Neural cell (in vitro differentiated cells): ENCODE results near the gene SLC32A1. TPM values are rescaled to one million over a fixed set of nuclear protein-coding genes. Genes with fewer than 3 reads are reported as not detected.

Experiments
- H2AFZ ChIP-seq: fragments of 200-600, 300-800 bp; sonication (generic), shearing (Covaris generic); 2 replicates; pipeline ENCODE4 v1.6.0; 2014; ENCODE audit warnings: low read depth, mild to moderate bottlenecking, antibody characterized with exemption, low read length, moderate library complexity
- H3F3A ChIP-seq: fragments of 200-600 bp; shearing (Covaris generic); 2 replicates; pipeline ENCODE4 v1.6.1; 2016; ENCODE audit warnings: mild to moderate bottlenecking, moderate library complexity, mixed read lengths, antibody characterized with exemption, low read length; ENCODE audit not compliant: insufficient read depth, poor library complexity, severe bottlenecking
- H3K27ac ChIP-seq: fragments of 200-600, 300-800 bp; sonication (generic), shearing (Covaris generic); 2 replicates; pipeline ENCODE4 v1.5.1; 2014; ENCODE audit warnings: mild to moderate bottlenecking, low read length, moderate library complexity
- H3K27me3 ChIP-seq: fragments of 300-800, 200-600 bp; sonication (generic), shearing (Covaris generic); 2 replicates; pipeline ENCODE4 v1.6.0; 2014; ENCODE audit warnings: mild to moderate bottlenecking, low read depth, low read length, moderate library complexity; ENCODE audit not compliant: insufficient read depth
- H3K36me3 ChIP-seq: fragments of 300-800, 200-600 bp; sonication (generic), shearing (Covaris generic); 2 replicates; pipeline ENCODE4 v1.5.1; 2014; ENCODE audit warnings: mild to moderate bottlenecking, antibody characterized with exemption, low read length, moderate library complexity; ENCODE audit not compliant: insufficient read depth
- H3K4me2 ChIP-seq: fragments of 300-800, 200-600 bp; sonication (generic), shearing (Covaris generic); 2 replicates; pipeline ENCODE4 v1.6.0; 2014; ENCODE audit warnings: mild to moderate bottlenecking, low read length
- H3K4me3 ChIP-seq: fragments of 300-800, 200-600 bp; sonication (generic), shearing (Covaris generic); 2 replicates; pipeline ENCODE4 v1.5.1; 2014; ENCODE audit warnings: mild to moderate bottlenecking, low read length, moderate library complexity
- H3K79me2 ChIP-seq: fragments of 200-600 bp; shearing (Covaris generic); replicated peaks from 2 replicates; pipeline ENCODE4 v1.6.0; 2014; ENCODE audit warnings: mild to moderate bottlenecking, low read length, moderate library complexity; ENCODE audit not compliant: insufficient read depth
- H3K9ac ChIP-seq: fragments of 300-800, 200-600 bp; sonication (generic), shearing (Covaris generic); 2 replicates; pipeline ENCODE4 v1.6.1; 2016; ENCODE audit warnings: mild to moderate bottlenecking, low read length, mixed read lengths
- H3K9me2 ChIP-seq: fragments of 200-600 bp; shearing (Covaris generic); 2 replicates; pipeline ENCODE4 v1.6.1; 2016; ENCODE audit warnings: mild to moderate bottlenecking, low read length, mixed read lengths; ENCODE audit not compliant: insufficient read depth
- H3K9me3 ChIP-seq: fragments of 200-600, 300-800 bp; sonication (generic), shearing (Covaris generic); 2 replicates; pipeline ENCODE4 v1.6.1; 2016; ENCODE audit warnings: mild to moderate bottlenecking, mixed run types, low read length, moderate library complexity, mixed read lengths
- H4K20me1 ChIP-seq: fragments of 200-600 bp; shearing (Covaris generic); 2 replicates; pipeline ENCODE4 v1.6.1; 2016; ENCODE audit warnings: mild to moderate bottlenecking, mixed run types; ENCODE audit not compliant: insufficient read depth
- CTCF ChIP-seq: fragments of 450-650 bp; IDR thresholded peaks from 2 replicates; pipeline ENCODE4 v1.5.1; 2014; ENCODE audit warnings: antibody characterized with exemption, mild to moderate bottlenecking, moderate library complexity; ENCODE audit not compliant: poor library complexity, severe bottlenecking
- EP300 ChIP-seq: fragments of 450-650 bp; conservative IDR thresholded peaks from 2 replicates; pipeline ENCODE4 v1.6.1; 2014; ENCODE audit warnings: antibody characterized with exemption, mild to moderate bottlenecking, moderate library complexity; ENCODE audit not compliant: poor library complexity, severe bottlenecking
- EZH2 ChIP-seq: fragments of 200-600, 300-800 bp; shearing (Covaris generic), sonication (generic); IDR thresholded peaks from 2 replicates; pipeline ENCODE4 v1.6.1; 2014; ENCODE audit warnings: antibody characterized with exemption, low read length, borderline replicate concordance, mild to moderate bottlenecking; ENCODE audit not compliant: insufficient read depth, poor library complexity, severe bottlenecking
- MXI1 ChIP-seq: fragments of 450-650 bp; conservative IDR thresholded peaks from 2 replicates; pipeline ENCODE4 v1.6.1; 2014; ENCODE audit warnings: antibody characterized with exemption, mild to moderate bottlenecking; ENCODE audit not compliant: poor library complexity, severe bottlenecking
- POLR2AphosphoS5 ChIP-seq: IDR thresholded peaks from 2 replicates; pipeline ENCODE4 v1.6.1; 2012
- RAD21 ChIP-seq: fragments of 450-650 bp; conservative IDR thresholded peaks from 2 replicates; pipeline ENCODE4 v1.6.1; 2014; ENCODE audit warnings: antibody characterized with exemption, mild to moderate bottlenecking, moderate library complexity
- REST ChIP-seq: IDR thresholded peaks from 2 replicates; pipeline ENCODE4 v1.6.1; 2012; ENCODE audit warnings: borderline replicate concordance
- SMC3 ChIP-seq: fragments of 450-650 bp; conservative IDR thresholded peaks from 2 replicates; pipeline ENCODE4 v1.6.1; 2014; ENCODE audit warnings: antibody characterized with exemption, mild to moderate bottlenecking, moderate library complexity; ENCODE audit not compliant: poor library complexity
- TAF1 ChIP-seq: IDR thresholded peaks from 2 replicates; pipeline ENCODE4 v1.6.1; 2012; ENCODE audit warnings: low read depth
- polyA plus RNA-seq: library from polyadenylated mRNA; depleted of rRNA; stranded (reverse); fragments of >200 nt; gene quantifications from 2 replicates; pipeline ENCODE4 v1.2.3, GENCODE V29; 2014

The SLC32A1 gene
- polyA plus RNA-seq, 1 donor from 2014 or later, result 36.2 TPM

- H3K79me2 ChIP-seq, result no peaks in the 10 kb centered on the region
- H3K36me3 ChIP-seq, result no peaks in the 10 kb centered on the region
- no peak overlapping the region for H3K4me2 ChIP-seq
- no peaks in the 10 kb centered on the region for H4K20me1 ChIP-seq
- H2AFZ ChIP-seq, result no peak overlapping the region
- no peaks in the 10 kb centered on the region for H3K9me2 ChIP-seq
- H3K27me3 ChIP-seq, result no peaks in the 10 kb centered on the region
- H3K9ac ChIP-seq, result no peak overlapping the region
- no peak overlapping the region for H3K4me3 ChIP-seq
- H3K27ac ChIP-seq, result no peak overlapping the region
- no peaks in the 10 kb centered on the region for H3K9me3 ChIP-seq
- TF ChIP-seq RAD21 (no peak), SMC3 (no peak), REST (no peak), POLR2AphosphoS5 (no peak), MXI1 (no peak), TAF1 (no peak), CTCF (no peak), EP300 (no peak), EZH2 (no peak)
- no peaks in the 10 kb centered on the region for H3F3A ChIP-seq
Observed at GRCh38 chr20:38769376-38770295, 45.4 kb downstream of the SLC32A1 start.

GRCh38 chr20:38770546-38770945, 46.3 kb downstream of the SLC32A1 start:
- Histone ChIP-seq H2AFZ (no peak overlapping the region), H3K4me3 (no peak overlapping the region), H3K27ac (no peak overlapping the region)

More at GRCh38 chr20:38770546-38770945, 46.3 kb downstream of the SLC32A1 start:
- Histone ChIP-seq H3K36me3 (no peaks in the 10 kb centered on the region), H4K20me1 (no peaks in the 10 kb centered on the region), H3F3A (no peaks in the 10 kb centered on the region), H3K9me3 (no peaks in the 10 kb centered on the region), H3K9ac (no peak overlapping the region), H3K79me2 (no peaks in the 10 kb centered on the region), H3K9me2 (no peaks in the 10 kb centered on the region), H3K4me2 (no peak overlapping the region), H3K27me3 (no peaks in the 10 kb centered on the region)
- TF ChIP-seq POLR2AphosphoS5 (no peak), MXI1 (no peak), EP300 (no peak), TAF1 (no peak), CTCF (no peak), SMC3 (no peak), REST (no peak), RAD21 (no peak), EZH2 (no peak)
